GM19035 (cell line): Measurements from ENCODE around the gene POC1A.
"Not testable (repeated sequence)": the region's sequence is repeated elsewhere in the genome, so short reads cannot be mapped to it uniquely, and the experiment has no call there.

Experiments
- ATAC-seq: cut with Tn5 transposase; IDR thresholded peaks from one replicate; pipeline ENCODE4 v1.9.1; 2021; ENCODE audit not compliant: unreplicated experiment

The POC1A gene

DNA sequence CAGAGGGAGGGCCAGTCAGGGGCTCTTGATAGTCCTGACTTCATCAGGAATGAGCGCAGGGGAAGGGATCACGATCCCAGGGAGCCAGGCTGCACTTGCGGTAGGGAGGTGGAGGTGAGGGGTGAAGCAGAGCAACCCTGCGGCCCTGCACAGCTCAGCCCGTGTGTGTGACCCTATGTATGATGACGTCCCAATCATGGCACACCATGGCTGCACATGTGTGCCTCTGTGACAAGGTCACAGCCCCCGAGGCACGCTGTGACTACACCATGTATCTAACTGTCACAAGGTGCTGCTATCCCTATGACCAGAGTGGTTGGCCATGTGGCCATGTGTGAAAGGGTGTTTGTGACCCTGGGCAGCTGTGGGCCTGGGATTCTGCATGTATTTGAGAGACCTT lies 30.5 kb upstream of the POC1A start:
- no peak for ATAC-seq

DNA sequence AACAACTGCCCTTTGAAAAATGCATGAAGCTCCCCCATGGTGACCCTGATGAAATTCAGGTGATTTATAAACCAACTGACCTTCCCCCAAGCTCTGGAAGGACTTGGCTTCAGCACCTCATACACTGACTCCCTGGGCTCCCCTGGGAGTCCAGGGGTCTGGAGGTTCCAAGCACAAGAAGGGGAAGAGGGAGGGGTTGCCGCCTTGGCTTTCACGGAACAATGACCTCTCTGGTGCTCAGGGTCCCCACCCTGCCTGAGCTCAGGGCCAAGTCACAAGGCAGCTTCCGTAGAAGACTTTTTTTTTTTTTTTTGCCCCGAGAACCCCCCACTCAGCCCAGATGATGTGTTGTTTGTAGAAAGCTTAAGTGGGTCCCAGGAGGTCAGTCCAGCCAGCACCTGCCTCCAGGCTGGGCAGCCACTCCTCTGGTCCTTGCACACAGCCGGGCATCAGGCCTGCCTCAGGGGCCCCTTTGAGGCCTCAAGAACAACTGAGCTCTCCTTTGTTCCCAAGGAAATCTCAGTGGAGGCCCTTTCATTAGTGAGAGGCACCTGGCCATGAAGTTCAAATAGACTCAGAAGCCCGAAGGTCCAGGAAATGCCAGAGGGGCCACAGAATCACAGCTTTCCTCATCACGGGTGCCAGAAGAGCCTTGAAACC lies 29.7 kb upstream of the POC1A start:
- no peak for ATAC-seq

DNA sequence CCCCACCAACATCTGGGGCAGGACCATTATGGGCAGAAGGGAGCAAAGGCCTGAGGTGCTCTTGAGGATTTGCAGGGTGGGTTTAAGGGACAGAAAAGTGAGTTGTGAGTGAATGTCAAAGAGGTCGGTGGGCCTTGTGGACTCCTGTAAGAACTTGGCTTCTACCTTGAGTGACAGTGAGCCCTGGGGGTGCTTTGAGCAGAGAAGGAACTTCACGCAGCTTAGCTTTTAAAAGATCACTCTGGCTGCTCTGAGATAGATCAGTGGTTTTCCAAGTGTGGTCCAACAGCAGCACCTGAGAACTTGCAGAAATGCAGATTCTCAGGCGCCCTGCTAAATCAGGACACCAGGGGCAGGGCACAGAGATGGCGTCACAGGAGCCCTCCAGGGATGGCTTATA lies 28.5 kb upstream of the POC1A start:
- no peak for ATAC-seq

DNA sequence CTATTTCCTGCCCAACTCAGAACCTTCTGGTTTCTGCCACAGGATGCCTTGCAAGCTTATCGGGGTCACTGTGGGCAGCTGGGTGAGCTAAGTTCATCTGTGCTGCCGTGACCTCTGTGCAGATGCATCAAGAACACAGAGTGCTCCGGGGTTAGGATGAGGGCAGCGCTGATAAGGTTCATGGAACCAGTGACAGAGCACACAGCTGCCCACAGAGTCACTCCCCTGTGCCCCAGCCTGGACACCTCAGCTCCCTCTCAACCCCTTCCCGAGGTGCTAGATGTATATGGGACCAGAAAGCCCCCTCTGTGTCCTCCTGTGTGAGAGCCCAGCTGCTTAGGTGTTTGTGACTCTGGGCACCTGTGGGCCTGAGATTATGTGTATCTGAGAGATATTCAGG lies 28.0 kb upstream of the POC1A start:
- no peak for ATAC-seq

DNA sequence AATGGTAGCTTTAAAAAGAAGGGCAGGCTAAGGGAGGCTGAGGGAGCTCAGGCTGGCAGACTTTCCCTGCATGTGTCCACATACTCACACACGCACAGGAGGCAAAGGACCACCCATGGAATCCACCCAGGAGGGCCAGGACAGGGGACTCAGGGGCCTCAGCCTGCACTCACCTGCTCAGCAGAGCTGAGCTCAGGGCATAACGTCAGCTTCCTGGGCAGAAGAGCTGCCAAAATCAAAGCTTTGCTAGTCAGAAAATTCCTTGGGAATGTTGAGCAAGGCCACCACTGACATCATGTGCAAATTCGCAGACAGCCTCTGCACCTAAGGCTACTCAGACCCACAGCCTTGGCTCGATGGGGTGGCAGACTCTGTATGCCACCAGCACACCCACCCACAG lies 27.3 kb upstream of the POC1A start:
- no peak for ATAC-seq

DNA sequence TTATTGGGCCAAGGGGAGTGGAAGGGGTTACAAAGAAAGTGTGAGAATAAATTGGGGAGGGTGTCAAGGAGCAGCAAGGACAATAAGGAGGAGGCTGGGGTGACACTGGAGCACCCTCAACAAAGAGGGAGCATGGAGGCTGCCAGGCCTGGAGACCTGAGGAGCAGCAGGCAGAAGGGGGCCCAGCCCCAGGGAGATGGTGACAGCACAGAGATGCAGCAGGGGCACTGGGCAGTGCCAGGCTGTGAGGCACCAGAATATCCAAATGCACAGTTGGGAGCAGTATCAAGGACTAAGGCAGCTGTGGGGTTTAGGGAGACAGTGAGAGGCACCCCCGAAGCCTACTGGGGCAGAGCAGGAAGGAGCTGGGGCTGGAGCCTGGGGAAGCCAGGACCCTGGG lies 24.3 kb upstream of the POC1A start:
- no peak for ATAC-seq

DNA sequence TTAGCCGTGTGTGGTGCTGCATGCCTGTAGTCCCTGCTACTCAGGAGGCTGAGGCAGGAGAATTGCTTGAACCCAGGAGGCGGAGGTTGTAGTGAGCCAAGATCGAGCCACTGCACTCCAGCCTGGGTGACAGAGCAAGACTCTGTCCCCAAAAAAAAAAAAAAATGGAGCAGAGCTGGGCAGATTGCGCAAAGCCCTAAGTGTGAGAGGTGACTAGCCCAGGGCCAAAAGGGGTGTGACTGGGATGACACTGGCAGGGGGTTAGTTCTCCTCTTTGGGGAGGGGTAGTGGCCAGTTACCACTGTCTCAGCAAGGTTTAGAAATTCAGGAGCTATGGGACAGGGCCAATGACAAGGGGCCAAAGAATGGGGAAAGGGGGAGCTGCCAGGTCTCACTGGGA lies 23.9 kb upstream of the POC1A start:
- ATAC-seq, result not testable (repeated sequence)

DNA sequence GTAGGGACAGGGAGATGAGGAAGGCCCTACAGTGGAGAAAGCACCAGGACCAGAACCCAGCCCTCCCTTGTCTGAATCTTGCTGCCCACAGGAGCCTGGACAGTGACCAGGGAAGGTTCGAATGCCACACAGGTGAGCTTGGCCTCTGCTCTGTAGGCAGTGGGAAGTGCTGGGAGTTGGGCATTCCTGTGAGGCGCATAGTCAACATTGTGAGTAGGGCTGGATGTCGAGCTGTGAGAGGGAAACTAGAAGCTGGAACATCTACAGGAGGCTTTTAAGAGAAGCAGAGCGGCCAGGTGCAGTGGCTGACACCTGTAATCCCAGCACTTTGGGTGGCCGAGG lies 23.4 kb upstream of the POC1A start:
- no peak for ATAC-seq

DNA sequence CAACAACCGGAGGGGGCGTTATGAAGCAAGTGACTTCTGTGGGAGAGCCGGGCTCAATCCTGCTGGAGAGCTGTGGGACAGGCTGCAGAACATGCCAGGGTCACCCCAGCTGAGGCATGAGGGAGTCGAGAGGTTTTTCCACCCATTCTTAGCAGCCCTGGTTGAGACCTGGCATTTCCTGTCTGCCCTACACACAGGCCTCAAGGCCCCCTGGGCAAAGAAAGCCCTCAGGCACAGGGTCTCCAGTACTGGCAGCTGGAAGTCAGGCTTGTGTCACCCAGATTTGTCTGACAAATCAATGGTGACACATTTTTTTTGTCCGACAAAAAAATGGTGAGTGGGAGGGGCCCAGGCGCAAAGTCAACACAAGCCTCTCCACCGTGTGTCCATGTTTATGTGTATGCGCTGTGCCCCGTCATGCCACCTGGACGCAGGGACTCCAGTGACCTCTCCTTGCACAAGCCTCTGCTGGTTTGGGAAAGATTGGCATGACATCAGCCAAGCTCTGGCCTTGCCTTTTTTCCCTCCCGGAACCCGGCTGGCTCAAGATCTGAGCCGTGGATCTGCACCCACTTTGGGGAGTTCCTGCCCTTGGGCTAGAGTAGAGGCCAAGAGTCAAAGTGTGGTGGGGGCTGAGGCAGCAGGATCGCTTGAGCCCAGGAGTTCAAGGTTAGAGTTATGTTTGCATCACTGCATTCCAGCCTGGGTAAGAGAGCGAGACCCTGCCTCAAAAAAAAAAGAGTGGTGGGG lies 22.9 kb upstream of the POC1A start:
- no peak for ATAC-seq

DNA sequence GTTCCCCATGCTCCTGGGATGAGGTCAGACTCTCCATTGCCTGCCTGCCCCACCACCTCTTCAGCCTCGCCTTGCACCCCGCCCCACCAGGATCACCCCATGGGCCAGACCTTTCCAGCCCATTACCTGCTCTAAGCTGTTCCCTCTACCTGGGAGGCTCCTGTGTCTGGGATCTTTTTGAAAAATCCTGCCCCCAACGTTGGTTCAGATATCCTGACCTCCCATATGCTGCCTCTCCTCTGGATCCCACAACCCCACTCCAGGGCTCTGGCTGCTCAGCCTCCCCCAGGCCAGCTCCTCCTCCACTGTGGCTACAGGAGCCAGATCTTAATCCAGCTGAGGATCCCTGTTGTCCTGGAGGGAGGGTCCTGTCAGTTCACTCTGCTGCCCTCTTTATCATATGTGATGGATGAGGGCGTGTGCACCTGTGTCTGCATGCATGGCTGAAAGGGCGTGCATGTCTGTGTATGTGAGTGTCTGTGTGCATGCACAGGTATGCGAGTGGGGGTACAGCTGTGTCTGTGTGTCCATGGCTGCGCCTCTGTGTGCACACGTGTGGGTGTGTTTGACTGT lies 22.0 kb upstream of the POC1A start:
- ATAC-seq, result no peak

DNA sequence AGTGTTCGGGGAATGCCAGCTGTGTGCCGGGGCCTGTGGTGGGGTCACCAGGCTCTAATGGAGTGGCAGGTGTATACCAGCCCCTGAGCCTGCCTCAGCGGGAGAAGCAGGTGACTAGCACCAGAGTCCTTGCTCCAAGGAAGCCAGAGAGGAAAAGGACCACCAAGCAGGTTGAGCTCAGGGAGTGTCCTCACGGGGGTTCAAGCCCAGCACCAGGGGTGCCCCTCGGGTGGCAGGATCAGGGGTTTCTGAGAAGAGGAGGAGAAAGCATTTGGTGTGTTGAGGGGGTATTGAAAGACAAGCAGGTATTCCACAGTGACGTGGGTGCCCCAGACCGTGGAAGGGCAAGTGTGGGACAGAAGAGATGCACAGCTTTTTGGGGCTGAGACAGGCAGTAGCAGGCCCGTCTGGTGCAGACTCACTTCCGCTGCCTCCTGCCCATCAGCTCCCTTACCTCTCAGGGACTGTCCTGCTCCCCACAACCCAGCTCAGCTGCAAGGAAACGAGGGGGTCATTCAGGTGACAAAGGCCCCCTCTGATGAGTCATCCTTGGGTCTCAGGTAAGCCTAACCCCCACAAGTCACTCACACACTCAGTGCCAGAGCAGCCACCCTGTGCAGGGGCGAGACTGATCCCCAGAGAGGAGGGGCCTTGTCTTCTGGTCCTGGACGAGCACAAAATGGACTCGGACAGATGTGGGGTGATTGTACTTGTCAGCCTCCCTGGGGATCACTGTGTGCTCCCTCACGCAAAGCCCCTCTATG lies 21.4 kb upstream of the POC1A start:
- ATAC-seq, result no peak

DNA sequence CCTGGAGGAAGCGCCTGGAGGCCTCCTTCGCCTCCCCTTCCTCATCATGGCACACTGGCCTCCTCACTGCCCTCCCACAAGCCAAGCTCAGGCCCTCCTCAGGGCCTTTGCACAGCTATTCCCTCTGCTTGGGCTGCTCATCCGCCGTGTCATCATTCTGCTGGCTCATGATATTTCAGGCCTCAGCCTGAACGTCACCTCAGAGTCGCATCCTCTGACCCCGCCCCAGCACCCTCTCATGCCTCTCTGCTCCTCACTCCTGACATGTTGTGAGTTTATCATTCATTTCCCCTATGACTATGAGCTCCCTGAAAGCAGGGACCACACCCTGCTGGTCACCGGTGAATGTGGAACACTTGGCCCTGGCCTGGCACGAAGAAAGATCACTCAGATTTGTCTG lies 20.7 kb upstream of the POC1A start:
- no peak for ATAC-seq

DNA sequence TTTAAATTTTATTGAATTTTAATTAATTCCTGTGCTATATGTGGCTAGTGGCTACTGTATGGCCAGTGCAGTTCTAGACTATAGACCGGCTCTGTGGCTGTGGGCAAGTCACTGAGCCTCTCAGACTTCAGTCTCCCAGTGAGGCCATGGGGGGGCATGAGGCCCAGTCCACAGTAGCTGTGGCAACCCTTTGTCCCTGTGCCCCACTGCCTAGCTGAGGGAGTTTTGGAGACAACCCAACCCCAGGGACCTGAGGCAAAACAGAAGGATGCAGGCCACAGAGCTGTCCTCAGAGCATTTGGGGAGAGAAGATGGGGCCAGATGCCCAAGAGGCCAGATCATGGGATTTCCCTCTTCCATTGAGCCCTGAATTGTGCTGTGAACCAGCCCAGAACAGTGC lies 18.9 kb upstream of the POC1A start:
- ATAC-seq, result no peak

DNA sequence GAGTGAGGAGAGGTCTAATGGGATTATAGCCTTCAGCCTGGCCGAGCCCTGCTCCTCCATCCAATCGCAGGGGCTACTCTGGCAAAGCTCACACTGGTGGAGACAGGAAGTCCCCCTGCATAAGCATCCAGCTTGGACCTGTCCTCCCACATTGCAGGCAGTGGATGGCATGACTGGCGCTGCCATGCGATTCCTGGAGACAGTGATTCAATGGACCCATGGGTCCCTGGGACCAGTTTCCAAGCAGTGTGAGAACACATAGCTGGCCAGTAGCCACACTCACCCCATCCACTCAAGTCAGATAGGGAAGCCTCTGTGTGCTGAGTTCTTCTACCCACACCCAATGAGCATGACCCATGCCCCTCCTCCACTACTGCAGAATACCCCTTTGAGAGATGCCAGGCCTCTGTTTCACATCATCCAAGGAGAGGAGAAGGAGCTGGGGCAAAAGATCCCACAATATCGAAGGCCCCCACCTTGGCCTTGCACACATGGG lies 18.1 kb upstream of the POC1A start:
- ATAC-seq, result no peak

DNA sequence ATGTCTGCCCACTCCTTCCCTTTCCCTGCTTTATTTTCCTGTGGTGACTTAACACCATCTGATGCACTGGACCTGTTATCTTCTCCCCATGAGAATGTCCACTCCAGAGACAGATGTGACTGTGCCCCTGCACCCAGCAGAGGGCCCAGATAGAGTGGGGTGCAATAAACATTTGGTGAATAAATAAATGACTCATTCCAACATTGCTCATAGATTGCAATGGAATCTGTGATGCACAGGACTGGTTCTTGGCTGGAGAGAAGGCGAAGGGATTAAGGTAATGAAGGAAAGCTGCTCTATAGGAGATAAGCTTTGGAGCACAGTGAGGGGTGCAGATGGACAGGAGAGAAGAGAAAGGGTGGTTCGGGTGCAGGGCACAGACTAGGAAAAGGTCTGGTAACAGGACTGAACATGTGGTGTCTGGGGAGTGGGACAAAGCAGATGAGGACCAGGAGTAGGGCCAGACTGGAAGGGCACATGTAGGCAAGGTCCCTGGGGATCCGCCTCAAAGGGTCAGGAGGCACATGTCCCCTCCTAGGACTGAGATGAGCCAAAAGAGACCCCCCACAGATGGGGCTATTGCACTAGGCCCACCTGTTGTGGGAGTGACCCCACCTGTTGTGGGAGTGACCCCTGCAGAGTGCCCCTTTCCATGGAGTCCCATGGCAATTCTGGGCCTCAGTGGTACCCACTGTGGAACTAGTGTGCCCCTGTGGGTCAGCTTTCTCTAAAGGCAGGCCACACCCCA lies 17.5 kb upstream of the POC1A start:
- ATAC-seq, result no peak

DNA sequence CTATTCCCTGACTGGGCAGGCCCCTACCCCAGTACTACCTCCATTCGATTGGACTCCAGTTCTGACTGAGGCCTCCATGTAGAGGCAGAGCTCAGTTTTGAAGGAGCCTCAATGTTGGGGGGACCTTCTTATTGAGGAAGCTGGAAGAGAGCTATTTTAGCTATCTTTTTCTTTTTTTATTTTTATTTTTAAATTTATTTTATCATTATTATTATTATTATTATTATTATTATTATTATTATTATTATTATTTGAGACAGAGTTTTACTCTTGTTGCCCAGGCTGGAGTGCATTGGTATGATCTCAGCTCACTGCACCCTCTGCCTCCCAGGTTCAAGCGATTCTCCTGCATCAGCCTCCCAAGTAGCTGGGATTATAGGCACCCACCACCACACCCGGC lies 16.0 kb upstream of the POC1A start:
- ATAC-seq, result not testable (repeated sequence)

DNA sequence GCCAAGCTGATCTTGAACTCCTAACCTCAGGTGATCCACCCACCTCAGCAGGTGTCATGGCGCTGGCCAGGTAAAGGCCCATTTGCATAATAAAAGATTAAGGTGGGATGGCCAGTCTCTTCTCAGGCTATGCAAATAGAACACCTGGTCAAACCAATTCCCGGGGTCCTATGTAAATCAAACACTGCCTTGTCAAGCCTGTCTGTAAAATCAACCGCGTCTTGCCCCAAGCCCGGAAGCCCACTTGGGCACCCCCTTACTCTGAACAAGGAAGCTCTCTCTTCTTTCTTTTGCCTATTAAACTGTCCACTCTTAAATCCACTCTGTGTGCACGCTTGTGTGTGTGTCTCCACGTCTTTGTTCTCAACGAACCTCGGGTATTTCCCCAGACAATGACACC lies 13.0 kb upstream of the POC1A start:
- ATAC-seq, result no peak

DNA sequence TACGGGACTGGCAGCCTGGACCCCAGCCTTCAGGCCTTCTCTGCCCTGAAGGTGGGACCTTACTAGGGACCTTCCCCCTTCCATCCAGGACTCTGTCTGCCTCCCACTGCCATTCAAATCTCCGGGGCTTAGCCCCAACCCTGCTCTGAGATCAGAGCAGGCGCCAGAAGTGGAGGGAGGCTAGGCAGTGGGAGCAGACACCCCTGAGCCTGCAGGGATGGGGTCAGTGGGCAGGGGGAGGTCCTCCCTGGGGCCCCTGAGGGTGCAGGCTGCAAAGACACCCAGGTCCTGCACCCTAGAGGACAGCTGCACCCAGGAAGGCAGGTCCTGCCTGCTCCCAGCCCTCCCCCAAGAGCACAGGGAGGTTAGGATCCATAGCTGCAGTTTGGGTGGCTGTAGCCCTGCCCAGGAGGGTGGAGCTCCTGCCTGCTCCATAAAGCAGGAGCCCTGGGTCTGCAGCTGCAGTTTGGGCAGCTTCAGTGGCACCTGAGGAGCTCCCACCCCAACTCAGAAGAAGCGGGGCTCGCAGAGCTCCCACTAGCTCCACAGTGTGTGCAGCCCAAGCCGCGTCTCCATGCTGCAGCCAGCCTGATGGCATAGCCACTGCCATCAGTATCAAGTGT lies 8.1 kb upstream of the POC1A start:
- no peak for ATAC-seq

DNA sequence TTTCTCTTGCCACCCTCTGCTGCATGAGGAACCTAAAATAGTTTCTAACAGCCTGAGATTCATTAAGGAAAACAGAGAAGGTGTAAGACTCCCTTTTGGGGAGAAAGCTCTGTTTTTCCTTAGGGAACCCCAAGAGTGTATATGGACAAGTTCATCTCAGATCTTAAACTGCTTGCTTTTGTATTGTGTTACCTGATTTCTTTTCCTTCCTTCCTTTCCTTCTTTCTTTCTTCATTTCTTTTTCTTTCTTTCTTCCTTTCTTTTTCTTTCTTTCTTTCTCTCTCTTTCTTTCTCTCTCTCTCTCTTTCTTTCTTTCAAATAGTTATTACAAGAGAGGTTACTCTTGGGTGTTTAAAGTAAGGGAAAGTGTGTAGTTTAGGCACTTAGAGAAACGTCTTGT lies 5.3 kb upstream of the POC1A start:
- ATAC-seq, result no peak

DNA sequence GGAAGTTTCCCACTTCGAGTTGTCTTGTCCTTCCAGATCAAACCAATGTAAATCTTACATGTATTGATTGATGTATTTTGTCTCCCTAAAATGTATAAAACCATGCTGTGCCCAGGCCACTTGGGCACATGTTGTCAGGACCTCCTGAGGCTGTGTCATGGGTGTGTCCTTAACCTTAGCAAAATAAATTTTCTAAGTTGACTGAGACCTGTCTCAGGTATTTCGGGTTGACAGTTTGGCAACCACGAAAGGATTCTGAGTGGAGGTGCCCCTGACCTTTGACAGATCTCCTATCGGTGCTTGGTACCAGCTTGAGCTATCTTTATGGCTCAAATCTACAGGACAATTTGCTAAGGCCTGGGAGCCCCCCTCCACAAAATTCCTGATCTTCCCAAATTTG lies 1.7 kb upstream of the POC1A start:
- ATAC-seq, result no peak
